VCaP (cell line): ENCODE measurements around the gene TMPRSS11E.
A peak's percentile ranks its signal among the peaks of the same experiment; 100 is the strongest.
"Not testable (repeated sequence)": the region's sequence is repeated elsewhere in the genome, so short reads cannot be mapped to it uniquely, and the experiment has no call there.

Experiments
- H3K27ac ChIP-seq: fragments of 450-650 bp; 2 replicates; pipeline ENCODE4 v1.5.1; 2017
- TF ChIP-seq, protein P1 (sequence below): fragments of 450-650 bp; conservative IDR thresholded peaks from 2 replicates; pipeline ENCODE4 v1.5.1; 2017; ENCODE audit warnings: mild to moderate bottlenecking, moderate library complexity

TMPRSS11E gene, protein sequence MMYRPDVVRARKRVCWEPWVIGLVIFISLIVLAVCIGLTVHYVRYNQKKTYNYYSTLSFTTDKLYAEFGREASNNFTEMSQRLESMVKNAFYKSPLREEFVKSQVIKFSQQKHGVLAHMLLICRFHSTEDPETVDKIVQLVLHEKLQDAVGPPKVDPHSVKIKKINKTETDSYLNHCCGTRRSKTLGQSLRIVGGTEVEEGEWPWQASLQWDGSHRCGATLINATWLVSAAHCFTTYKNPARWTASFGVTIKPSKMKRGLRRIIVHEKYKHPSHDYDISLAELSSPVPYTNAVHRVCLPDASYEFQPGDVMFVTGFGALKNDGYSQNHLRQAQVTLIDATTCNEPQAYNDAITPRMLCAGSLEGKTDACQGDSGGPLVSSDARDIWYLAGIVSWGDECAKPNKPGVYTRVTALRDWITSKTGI

DNA sequence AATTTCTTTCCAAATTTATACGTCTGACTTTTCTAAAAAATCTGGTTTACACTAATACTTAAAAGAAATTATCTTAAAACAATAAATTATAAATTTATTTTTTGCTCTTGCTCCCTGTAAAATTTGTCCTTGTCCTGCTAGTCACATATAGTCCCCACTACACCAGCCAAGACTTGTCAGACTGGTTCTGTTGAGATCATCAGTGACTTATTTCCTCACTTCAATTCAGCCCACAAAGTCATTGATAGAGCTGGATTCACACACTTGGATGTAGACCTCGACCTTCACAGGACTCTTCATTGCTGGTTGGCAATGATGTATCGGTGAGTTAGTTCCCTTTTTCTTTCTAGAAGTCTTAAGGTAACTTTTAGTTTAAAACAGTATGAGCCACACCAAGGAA lies at the start of gene TMPRSS11E:
Gene TMPRSS11E, plus strand, starts transcription at position 263 of the 400 bp plus-strand sequence. Its CDS starts 50 bp downstream, at position 313.
- no peak within 1 kb of the TSS for H3K27ac ChIP-seq
- TF ChIP-seq, protein P1, sequence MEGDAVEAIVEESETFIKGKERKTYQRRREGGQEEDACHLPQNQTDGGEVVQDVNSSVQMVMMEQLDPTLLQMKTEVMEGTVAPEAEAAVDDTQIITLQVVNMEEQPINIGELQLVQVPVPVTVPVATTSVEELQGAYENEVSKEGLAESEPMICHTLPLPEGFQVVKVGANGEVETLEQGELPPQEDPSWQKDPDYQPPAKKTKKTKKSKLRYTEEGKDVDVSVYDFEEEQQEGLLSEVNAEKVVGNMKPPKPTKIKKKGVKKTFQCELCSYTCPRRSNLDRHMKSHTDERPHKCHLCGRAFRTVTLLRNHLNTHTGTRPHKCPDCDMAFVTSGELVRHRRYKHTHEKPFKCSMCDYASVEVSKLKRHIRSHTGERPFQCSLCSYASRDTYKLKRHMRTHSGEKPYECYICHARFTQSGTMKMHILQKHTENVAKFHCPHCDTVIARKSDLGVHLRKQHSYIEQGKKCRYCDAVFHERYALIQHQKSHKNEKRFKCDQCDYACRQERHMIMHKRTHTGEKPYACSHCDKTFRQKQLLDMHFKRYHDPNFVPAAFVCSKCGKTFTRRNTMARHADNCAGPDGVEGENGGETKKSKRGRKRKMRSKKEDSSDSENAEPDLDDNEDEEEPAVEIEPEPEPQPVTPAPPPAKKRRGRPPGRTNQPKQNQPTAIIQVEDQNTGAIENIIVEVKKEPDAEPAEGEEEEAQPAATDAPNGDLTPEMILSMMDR, result no peak

DNA sequence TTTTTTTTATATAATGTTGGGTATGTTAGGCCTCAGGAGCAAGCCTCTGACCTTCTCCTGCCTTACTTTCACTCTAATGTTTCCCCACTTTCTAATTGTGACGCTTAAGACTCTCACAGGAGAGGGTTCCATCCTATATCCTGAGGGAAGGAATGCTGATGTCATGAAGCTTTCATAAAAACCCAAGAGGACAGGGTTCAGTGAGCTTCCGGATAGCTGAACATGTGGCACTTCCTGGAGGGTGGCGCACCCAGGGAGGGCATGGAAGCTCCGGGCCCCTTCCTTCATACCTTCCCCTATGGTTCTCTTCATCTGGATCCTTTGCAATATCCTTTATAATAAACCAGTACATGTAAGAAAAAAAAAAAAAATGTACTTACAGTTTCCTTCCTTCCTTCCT lies 48.0 kb upstream of the TMPRSS11E start:
- no peak overlapping the region for H3K27ac ChIP-seq
- TF ChIP-seq, protein P1, result no peak

DNA sequence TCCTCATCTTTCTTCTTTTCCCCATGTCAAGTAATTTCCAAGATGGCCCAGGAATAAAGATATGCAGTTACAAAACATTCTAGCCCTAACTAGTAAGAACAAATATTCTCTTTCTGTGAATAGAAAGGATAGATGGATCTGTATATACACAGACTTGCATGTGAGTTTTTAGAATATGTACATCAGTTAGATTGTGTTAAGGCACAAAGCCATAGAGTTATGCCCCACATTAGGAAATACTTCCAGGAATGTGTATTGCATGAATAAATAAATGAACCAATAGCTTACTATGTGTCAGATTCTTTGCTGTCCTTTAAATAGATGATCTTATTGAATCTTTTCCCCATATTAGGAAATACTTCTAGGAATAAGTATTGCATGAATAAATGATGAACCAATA lies 46.0 kb upstream of the TMPRSS11E start:
- H3K27ac ChIP-seq, result no peak overlapping the region
- TF ChIP-seq, protein P1, result no peak

DNA sequence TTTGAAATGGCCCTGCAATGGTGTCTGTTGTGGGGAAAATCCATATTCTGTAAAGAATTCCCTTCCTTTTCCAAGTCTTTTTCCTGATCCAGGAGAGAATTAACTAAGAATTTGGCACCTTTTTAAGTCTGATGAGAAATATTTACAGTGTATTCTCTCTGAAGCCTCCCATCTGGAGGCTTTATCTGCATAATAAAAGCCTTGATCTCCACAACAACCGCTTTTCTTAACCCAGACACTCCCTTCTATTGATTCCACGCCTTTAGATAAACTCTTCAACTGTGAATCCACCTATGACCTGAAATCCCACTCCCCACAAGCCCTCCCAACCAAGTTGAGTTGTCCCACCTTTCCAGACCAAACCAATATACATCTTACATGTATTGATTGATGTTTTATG lies 43.1 kb upstream of the TMPRSS11E start:
- no peak overlapping the region for H3K27ac ChIP-seq
- TF ChIP-seq, protein P1, result no peak

DNA sequence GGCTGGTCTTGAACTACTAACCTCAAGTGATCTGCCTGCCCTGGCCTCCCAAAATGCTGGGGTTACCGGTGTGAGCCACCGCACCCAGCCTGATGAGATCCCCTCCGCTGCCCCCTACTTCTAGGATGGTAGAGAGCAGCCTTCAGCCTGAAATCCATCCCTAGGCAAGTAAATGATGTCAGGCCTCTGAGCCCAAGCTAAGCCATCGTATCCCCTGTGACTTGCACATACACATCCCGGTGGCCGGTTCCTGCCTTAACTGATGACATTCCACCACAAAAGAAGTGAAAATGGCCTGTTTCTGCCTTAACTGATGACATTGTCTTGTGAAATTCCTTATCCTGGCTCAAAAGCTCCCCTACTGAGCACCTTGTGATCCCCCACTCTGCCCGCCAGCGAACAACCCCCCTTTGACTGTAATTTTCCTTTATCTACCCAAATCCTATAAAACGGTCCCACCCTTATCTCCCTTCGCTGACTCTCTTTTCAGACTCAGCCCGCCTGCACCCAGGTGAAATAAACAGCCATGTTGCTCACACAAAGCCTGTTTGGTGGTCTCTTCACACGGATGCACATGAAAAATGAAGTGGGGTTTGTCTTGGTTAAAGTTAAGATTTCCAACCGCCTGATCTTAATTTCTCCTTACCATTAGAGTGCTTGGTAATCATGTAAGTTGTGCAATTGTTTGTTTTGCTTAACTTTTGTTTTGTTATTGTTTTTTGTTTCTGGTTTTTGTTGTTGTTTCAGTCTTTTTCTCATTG lies 41.4 kb upstream of the TMPRSS11E start:
- H3K27ac ChIP-seq, result not testable (repeated sequence)

GRCh38 chr4:68406479-68406859 lies 40.8 kb upstream of the TMPRSS11E start:
- H3K27ac ChIP-seq, result no peak overlapping the region
- TF ChIP-seq, protein P1, result no peak

DNA sequence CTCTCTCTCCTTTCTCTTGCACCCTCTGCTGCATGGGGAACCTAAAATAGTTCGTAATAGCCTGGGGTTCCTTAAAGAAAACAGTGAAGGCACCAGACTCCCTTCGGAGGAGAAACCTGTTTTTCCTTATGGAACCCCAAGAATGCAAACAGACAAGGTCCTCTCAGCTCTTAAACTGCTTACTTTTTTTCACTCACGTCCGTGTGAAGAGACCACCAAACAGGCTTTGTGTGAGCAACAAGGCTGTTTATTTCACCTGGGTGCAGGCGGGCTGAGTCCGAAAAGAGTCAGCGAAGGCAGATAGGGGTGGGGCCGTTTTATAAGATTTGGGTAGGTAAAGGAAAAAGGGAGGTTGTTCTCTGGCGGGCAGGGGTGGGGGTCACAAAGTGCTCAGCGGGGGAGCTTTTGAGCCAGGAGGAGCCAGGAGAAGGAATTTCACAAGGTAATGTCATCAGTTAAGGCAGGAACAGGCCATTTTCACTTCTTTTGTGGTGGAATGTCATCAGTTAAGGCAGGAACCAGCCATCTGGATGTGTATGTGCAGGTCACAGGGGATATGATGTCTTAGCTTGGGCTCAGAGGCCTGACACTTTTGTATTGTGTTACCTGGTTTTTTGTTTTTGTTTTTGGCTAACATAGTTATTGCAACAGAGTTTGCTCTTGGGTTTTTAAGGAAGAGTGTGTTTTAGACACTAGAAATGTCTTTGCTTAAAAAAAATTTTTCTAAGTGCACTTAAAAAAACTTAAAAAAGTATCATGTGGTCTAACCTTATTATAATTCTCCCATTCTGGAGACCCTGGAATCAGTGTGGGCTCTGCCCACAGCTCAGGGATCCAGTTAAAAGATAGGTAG lies 40.0 kb upstream of the TMPRSS11E start:
- H3K27ac ChIP-seq, result peak overlapping the region; percentile 7

- TF ChIP-seq, protein P1, result no peak
- H3K27ac ChIP-seq, result peak overlapping the region; percentile 7; the same call in 1 of the 2 replicates
Measured at GRCh38 chr4:68407868-68408190, 39.4 kb upstream of the TMPRSS11E start.
